ENCODE measurements around the gene RIN1. TPM values are rescaled to one million over a fixed set of nuclear protein-coding genes. Genes with fewer than 3 reads are reported as not detected.
A peak's percentile ranks its signal among the peaks of the same experiment; 100 is the strongest.

RIN1 gene
- total and polyA plus RNA-seq, 2 of the 13 experiments (the other 11 are each of a cell fraction or from before 2014, with no cell fraction given) = 2.4 to 4.1 TPM

DNA sequence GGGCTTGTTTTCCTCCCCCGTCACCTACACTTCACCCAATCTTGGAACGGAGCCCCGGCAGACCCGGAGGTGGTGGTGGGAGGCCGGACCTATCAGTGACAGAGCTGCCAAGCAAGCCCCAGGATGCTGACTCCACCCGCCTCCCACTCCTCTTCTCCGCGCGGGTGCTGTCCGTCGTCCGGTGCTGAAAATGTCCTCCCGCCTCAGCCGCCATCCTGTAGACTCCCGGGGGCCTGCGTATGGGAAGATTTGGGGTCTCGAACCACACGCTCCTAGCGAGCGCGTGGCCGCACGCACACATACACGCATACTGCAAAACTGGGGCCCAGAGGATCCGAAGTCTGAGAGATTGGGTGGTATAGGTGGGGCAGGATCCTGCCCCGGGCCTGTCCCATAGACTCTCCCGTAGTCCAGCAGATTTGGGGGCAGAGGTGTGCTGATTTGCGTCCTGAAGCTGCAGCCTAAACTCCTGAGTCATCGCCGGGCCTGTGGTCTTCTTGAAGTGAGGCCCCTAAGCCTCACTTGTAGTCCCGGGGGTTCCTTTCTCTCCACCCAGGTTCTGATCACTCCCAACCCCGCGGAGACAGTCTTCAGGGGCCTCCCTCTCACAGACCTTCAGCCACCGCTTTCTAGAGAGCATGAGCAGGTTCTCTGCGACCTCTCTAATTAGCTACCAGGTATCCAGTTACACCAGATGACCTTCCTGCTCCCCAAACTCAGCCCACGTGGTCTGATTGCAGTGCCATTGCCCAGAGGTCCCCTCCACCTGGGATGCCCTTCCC is 46.5 kb downstream of the RIN1 start (continued):
- TF ChIP-seq GTF3A (CRISPR knock-in tag; conservative IDR thresholded peaks at IDR 0.05) (no peak), ELF4 (CRISPR knock-in tag; IDR thresholded peaks at IDR 0.05; ENCODE audit: borderline replicate concordance) (peak; percentile 38; the same call in 1 of the 2 replicates), ZNF7 (CRISPR knock-in tag; IDR thresholded peaks at IDR 0.05) (no peak; the same call in 1 of the 2 replicates), JUNB (CRISPR knock-in tag; IDR thresholded peaks at IDR 0.05; ENCODE audit: borderline replicate concordance) (peak; percentile 72; the same call in 1 of the 2 replicates), ARNT2 (CRISPR knock-in tag; IDR thresholded peaks at IDR 0.05; ENCODE audit: low read depth) (no peak), HIVEP1 (CRISPR knock-in tag; IDR thresholded peaks at IDR 0.05) (0 out of 2 replicates have a peak, but pooled peaks have one; percentile 49), XBP1 (CRISPR knock-in tag; IDR thresholded peaks at IDR 0.05) (0 out of 2 replicates have a peak, but pooled peaks have one; percentile 27), TCF7L2 (IDR thresholded peaks at IDR 0.05; ENCODE audit: low read depth, low read length) (no peak), ONECUT2 (CRISPR knock-in tag; IDR thresholded peaks at IDR 0.05) (no peak), ZSCAN9 (CRISPR knock-in tag; IDR thresholded peaks at IDR 0.05; ENCODE audit: borderline replicate concordance) (peak; percentile 88), RFX5 (IDR thresholded peaks at IDR 0.05; ENCODE audit: low read depth, low read length) (no peak), PLRG1 (conservative IDR thresholded peaks at IDR 0.05) (no peak), MYNN (CRISPR knock-in tag; IDR thresholded peaks at IDR 0.05; ENCODE audit: low read depth) (no peak), SMARCC2 (IDR thresholded peaks at IDR 0.05) (no peak), RFXANK (CRISPR knock-in tag; IDR thresholded peaks at IDR 0.05) (no peak)
- TF ChIP-seq, protein P1, sequence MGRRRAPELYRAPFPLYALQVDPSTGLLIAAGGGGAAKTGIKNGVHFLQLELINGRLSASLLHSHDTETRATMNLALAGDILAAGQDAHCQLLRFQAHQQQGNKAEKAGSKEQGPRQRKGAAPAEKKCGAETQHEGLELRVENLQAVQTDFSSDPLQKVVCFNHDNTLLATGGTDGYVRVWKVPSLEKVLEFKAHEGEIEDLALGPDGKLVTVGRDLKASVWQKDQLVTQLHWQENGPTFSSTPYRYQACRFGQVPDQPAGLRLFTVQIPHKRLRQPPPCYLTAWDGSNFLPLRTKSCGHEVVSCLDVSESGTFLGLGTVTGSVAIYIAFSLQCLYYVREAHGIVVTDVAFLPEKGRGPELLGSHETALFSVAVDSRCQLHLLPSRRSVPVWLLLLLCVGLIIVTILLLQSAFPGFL (CRISPR knock-in tag; IDR thresholded peaks at IDR 0.05) = no peak
- TF ChIP-seq, protein P2, sequence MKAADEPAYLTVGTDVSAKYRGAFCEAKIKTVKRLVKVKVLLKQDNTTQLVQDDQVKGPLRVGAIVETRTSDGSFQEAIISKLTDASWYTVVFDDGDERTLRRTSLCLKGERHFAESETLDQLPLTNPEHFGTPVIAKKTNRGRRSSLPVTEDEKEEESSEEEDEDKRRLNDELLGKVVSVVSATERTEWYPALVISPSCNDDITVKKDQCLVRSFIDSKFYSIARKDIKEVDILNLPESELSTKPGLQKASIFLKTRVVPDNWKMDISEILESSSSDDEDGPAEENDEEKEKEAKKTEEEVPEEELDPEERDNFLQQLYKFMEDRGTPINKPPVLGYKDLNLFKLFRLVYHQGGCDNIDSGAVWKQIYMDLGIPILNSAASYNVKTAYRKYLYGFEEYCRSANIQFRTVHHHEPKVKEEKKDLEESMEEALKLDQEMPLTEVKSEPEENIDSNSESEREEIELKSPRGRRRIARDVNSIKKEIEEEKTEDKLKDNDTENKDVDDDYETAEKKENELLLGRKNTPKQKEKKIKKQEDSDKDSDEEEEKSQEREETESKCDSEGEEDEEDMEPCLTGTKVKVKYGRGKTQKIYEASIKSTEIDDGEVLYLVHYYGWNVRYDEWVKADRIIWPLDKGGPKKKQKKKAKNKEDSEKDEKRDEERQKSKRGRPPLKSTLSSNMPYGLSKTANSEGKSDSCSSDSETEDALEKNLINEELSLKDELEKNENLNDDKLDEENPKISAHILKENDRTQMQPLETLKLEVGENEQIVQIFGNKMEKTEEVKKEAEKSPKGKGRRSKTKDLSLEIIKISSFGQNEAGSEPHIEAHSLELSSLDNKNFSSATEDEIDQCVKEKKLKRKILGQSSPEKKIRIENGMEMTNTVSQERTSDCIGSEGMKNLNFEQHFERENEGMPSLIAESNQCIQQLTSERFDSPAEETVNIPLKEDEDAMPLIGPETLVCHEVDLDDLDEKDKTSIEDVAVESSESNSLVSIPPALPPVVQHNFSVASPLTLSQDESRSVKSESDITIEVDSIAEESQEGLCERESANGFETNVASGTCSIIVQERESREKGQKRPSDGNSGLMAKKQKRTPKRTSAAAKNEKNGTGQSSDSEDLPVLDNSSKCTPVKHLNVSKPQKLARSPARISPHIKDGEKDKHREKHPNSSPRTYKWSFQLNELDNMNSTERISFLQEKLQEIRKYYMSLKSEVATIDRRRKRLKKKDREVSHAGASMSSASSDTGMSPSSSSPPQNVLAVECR (CRISPR knock-in tag; IDR thresholded peaks at IDR 0.05; ENCODE audit: borderline replicate concordance) = peak; percentile 83
- TF ChIP-seq, protein P3, sequence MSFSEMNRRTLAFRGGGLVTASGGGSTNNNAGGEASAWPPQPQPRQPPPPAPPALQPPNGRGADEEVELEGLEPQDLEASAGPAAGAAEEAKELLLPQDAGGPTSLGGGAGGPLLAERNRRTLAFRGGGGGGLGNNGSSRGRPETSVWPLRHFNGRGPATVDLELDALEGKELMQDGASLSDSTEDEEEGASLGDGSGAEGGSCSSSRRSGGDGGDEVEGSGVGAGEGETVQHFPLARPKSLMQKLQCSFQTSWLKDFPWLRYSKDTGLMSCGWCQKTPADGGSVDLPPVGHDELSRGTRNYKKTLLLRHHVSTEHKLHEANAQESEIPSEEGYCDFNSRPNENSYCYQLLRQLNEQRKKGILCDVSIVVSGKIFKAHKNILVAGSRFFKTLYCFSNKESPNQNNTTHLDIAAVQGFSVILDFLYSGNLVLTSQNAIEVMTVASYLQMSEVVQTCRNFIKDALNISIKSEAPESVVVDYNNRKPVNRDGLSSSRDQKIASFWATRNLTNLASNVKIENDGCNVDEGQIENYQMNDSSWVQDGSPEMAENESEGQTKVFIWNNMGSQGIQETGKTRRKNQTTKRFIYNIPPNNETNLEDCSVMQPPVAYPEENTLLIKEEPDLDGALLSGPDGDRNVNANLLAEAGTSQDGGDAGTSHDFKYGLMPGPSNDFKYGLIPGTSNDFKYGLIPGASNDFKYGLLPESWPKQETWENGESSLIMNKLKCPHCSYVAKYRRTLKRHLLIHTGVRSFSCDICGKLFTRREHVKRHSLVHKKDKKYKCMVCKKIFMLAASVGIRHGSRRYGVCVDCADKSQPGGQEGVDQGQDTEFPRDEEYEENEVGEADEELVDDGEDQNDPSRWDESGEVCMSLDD (CRISPR knock-in tag; IDR thresholded peaks at IDR 0.05; ENCODE audit: borderline replicate concordance) = peak; percentile 71
- TF ChIP-seq, protein P4, sequence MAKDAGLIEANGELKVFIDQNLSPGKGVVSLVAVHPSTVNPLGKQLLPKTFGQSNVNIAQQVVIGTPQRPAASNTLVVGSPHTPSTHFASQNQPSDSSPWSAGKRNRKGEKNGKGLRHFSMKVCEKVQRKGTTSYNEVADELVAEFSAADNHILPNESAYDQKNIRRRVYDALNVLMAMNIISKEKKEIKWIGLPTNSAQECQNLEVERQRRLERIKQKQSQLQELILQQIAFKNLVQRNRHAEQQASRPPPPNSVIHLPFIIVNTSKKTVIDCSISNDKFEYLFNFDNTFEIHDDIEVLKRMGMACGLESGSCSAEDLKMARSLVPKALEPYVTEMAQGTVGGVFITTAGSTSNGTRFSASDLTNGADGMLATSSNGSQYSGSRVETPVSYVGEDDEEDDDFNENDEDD (CRISPR knock-in tag; IDR thresholded peaks at IDR 0.05; ENCODE audit: borderline replicate concordance) = no peak

Measured in HepG2 (cell line).